ENCODE data around the gene RABAC1. TPM values are rescaled to one million over a fixed set of nuclear protein-coding genes. Genes with fewer than 3 reads are reported as not detected.

Gene RABAC1
- total and polyA plus RNA-seq, 2 of the 4 experiments (the other 2 are of a cell fraction), result 117 to 276 TPM

DNA sequence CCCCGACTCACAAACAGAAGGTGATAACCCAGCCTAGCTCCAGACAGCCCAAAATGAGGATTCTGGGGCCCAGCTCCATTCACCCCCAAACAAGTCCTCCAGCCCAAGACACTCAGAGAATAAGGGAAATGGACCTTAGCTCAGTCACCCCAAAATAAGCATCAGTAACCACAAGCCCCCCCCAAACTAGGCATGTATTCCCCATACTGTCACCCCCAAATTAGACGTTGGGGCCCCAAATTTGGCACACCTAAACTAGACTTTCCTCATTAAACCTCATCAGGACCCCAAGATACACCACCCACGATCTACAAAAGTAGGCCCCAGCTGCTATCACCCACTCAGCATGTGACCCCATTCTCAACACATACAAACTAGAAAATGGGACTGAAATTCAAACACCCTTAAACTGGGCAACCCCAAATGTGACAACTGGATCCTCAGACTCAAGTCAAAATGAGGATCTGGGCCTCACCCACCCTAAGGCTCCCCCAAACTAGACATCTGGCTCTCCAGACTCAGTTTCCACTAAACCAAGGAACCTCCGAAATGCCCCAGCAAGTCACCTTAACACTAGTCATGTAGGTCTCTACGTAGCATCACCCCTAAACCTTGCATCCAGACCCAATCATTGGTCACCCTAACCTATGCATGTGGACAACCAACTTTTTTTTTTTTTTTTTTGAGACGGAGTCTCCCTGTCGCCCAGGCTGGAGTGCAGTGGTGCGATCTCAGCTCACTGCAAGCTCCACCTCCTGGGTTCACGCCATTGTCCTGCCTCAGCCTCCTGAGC, 17.5 kb downstream of the RABAC1 start:
- Histone ChIP-seq H2BK120ac (ENCODE audit: low read depth, low read length) (no peak overlapping the region), H3K36me3 (ENCODE audit: control insufficient read depth, insufficient read depth, low read length) (no peaks in the 10 kb centered on the region), H3K4me2 (ENCODE audit: low read depth, low read length) (no peak overlapping the region), H3K18ac (ENCODE audit: low read depth, low read length) (no peak overlapping the region), H2AFZ (replicated peaks; ENCODE audit: low read length, poor library complexity) (no peak overlapping the region), H3K9ac (ENCODE audit: low read depth, low read length) (no peak overlapping the region), H2AK5ac (ENCODE audit: low read depth, low read length) (no peak overlapping the region; the same call in 1 of the 2 replicates), H3K27me3 (ENCODE audit: control insufficient read depth, insufficient read depth, low read length) (peaks cover 9% of the 10 kb centered on the region), H4K5ac (ENCODE audit: low read depth, low read length) (no peak overlapping the region), H3K9me3 (ENCODE audit: control insufficient read depth, insufficient read depth, low read length) (no peaks in the 10 kb centered on the region), H3K4me1 (ENCODE audit: control insufficient read depth, insufficient read depth, low read length) (no peaks in the 10 kb centered on the region; the same call in 1 of the 2 replicates), H3K9me1 (ENCODE audit: insufficient read depth, low read length) (no peaks in the 10 kb centered on the region), H3K4me3 (ENCODE audit: insufficient read depth, low read depth, low read length) (no peak overlapping the region), H4K20me1 (ENCODE audit: insufficient read depth, low read length) (no peaks in the 10 kb centered on the region), H3K79me1 (ENCODE audit: low read depth in 1 of 2, low read length in 2 of 2) (no peaks in the 10 kb centered on the region), H2AK9ac (replicated peaks; ENCODE audit: low read depth, low read length, poor library complexity) (peak overlapping the region; percentile 42), H3K14ac (replicated peaks; ENCODE audit: low read depth, low read length) (no peak overlapping the region), H3K56ac (ENCODE audit: extremely low read depth, insufficient read depth, low read length) (no peak overlapping the region), H2BK20ac (ENCODE audit: low read depth, low read length) (no peak overlapping the region), H3K23ac (ENCODE audit: low read depth, low read length) (no peak overlapping the region), H3K27ac (ENCODE audit: insufficient read depth, low read length) (no peak overlapping the region), H2BK15ac (ENCODE audit: low read depth, low read length) (no peak overlapping the region), H4K8ac (ENCODE audit: low read depth in 2 of 2, low read length in 2 of 2) (no peak overlapping the region), H2BK5ac (ENCODE audit: low read depth, low read length, poor library complexity, severe bottlenecking) (no peak overlapping the region), H4K91ac (ENCODE audit: insufficient read depth, low read depth, low read length) (no peak overlapping the region), H3K4ac (ENCODE audit: low read depth, low read length) (no peak overlapping the region)
- TF ChIP-seq, protein P1, sequence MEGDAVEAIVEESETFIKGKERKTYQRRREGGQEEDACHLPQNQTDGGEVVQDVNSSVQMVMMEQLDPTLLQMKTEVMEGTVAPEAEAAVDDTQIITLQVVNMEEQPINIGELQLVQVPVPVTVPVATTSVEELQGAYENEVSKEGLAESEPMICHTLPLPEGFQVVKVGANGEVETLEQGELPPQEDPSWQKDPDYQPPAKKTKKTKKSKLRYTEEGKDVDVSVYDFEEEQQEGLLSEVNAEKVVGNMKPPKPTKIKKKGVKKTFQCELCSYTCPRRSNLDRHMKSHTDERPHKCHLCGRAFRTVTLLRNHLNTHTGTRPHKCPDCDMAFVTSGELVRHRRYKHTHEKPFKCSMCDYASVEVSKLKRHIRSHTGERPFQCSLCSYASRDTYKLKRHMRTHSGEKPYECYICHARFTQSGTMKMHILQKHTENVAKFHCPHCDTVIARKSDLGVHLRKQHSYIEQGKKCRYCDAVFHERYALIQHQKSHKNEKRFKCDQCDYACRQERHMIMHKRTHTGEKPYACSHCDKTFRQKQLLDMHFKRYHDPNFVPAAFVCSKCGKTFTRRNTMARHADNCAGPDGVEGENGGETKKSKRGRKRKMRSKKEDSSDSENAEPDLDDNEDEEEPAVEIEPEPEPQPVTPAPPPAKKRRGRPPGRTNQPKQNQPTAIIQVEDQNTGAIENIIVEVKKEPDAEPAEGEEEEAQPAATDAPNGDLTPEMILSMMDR (conservative IDR thresholded peaks at IDR 0.05; ENCODE audit: low read depth, low read length), result no peak
- TF ChIP-seq BHLHE40 (IDR thresholded peaks at IDR 0.05; ENCODE audit: low read depth, low read length) (no peak), MAZ (IDR thresholded peaks at IDR 0.05; ENCODE audit: borderline replicate concordance, low read depth, low read length) (no peak), NFE2L2 (IDR thresholded peaks at IDR 0.05; ENCODE audit: low read depth, low read length) (no peak), MAFK (IDR thresholded peaks at IDR 0.05; ENCODE audit: low read depth, low read length) (no peak), CEBPB (IDR thresholded peaks at IDR 0.05; ENCODE audit: low read depth, low read length) (no peak), MXI1 (IDR thresholded peaks at IDR 0.05; ENCODE audit: borderline replicate concordance, low read depth, low read length) (no peak), RCOR1 (IDR thresholded peaks at IDR 0.05; ENCODE audit: insufficient replicate concordance, low read length) (no peak)
- TF ChIP-seq, protein P2, sequence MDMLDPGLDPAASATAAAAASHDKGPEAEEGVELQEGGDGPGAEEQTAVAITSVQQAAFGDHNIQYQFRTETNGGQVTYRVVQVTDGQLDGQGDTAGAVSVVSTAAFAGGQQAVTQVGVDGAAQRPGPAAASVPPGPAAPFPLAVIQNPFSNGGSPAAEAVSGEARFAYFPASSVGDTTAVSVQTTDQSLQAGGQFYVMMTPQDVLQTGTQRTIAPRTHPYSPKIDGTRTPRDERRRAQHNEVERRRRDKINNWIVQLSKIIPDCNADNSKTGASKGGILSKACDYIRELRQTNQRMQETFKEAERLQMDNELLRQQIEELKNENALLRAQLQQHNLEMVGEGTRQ (IDR thresholded peaks at IDR 0.05; ENCODE audit: low read depth, low read length), result no peak
- TF ChIP-seq, protein P3, sequence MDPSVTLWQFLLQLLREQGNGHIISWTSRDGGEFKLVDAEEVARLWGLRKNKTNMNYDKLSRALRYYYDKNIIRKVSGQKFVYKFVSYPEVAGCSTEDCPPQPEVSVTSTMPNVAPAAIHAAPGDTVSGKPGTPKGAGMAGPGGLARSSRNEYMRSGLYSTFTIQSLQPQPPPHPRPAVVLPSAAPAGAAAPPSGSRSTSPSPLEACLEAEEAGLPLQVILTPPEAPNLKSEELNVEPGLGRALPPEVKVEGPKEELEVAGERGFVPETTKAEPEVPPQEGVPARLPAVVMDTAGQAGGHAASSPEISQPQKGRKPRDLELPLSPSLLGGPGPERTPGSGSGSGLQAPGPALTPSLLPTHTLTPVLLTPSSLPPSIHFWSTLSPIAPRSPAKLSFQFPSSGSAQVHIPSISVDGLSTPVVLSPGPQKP (IDR thresholded peaks at IDR 0.05; ENCODE audit: borderline replicate concordance, low read depth, low read length), result no peak
- intact Hi-C loops (cut with micrococcal nuclease) (no loop called here), dilution Hi-C loops (cut with HindIII; ENCODE audit: low sequenced_read_pairs, unreplicated experiment) (no loop called here), in situ Hi-C loops (cut with MboI; ENCODE audit: low sequenced_read_pairs) (no loop called here)
- no TSS peak for BruUV-seq (replicated peaks)
- CTCF ChIA-PET, result interaction anchor here (1.4 kb wide), 1 partner anchor 10 kb away, joined by 5 read pairs; no protein-coding TSS in a partner anchor
- no peak for DNase-seq
- POLR2A ChIA-PET (ENCODE audit: unreplicated experiment), result no interaction called here
- WGBS, 2 experiments (ENCODE audit: extremely low coverage in 2 of 2, insufficient read length in 1 of 2), result 86% methylated on average over 4 of the region's 9 CpGs; no CpG with 5 or more reads in 1 of the 2 experiments
- ATAC-seq (ENCODE audit: low read depth), result no peak

Measured in IMR-90 (cell line).